SK-N-SH (cell line): ENCODE data around the gene COBLL1. TPM values are rescaled to one million over a fixed set of nuclear protein-coding genes. Genes with fewer than 3 reads are reported as not detected.

Experiments used
- CTCF ChIA-PET: fragments of 300-600, 350-600 bp; formaldehyde crosslinking; extraction: SDS; loops from one replicate; lab custom pipeline; 2021; lab: Yijun Ruan, JAX
- POLR2A ChIA-PET: fragments of 350-600 bp; sonication (Branson Sonifier 250); formaldehyde crosslinking; extraction: SDS; loops from one replicate; lab custom pipeline; 2020; ENCODE audit warnings: antibody characterized with exemption, inconsistent platforms; lab: Yijun Ruan, JAX
- DNase-seq: peaks from one replicate; pipeline ENCODE4 v3.0.0; 2012
- H2AFZ ChIP-seq: fragments of 200-600 bp; sonication (generic); 2 replicates; pipeline ENCODE4 v1.8.1; 2016; ENCODE audit warnings: antibody characterized with exemption, mild to moderate bottlenecking, low read depth
- H3F3A ChIP-seq: fragments of 200-600 bp; sonication (generic); replicated peaks from 2 replicates; pipeline ENCODE3; 2016; ENCODE audit warnings: antibody characterized with exemption, mild to moderate bottlenecking; ENCODE audit not compliant: insufficient read depth
- H3K27ac ChIP-seq, 2 experiments: fragments of 200-500 bp in 1 of 2; fragments of 200-600 bp in 1 of 2; sonication (Bioruptor generic) in 1 of 2; sonication (generic), shearing (Covaris generic) in 1 of 2; 2 replicates each; pipeline versions ENCODE4 v1.5.1 to v1.6.1; 2014 to 2016; ENCODE audit warnings: low read depth in 2 of 2, inconsistent platforms in 1 of 2, low read length in 1 of 2, mild to moderate bottlenecking in 1 of 2, mixed read lengths in 1 of 2
- H3K27me3 ChIP-seq: fragments of 200-600 bp; sonication (generic), shearing (Covaris generic); 2 replicates; pipeline ENCODE4 v1.6.1; 2016; ENCODE audit warnings: mixed run types; ENCODE audit not compliant: insufficient read depth
- H3K36me3 ChIP-seq, 2 experiments: fragments of 200-500 bp in 1 of 2; fragments of 200-600 bp in 1 of 2; sonication (Bioruptor generic) in 1 of 2; sonication (generic) in 1 of 2; replicated peaks in 1 of 2; 2 replicates each; pipeline versions ENCODE3 to v1.5.1; 2014 to 2016; ENCODE audit warnings: low read length in 1 of 2, mild to moderate bottlenecking in 1 of 2; ENCODE audit not compliant: insufficient read depth in 2 of 2, control insufficient read depth in 1 of 2
- H3K4me1 ChIP-seq, 2 experiments: fragments of 200-500 bp in 1 of 2; fragments of 200-600 bp in 1 of 2; sonication (Bioruptor generic) in 1 of 2; sonication (generic), shearing (Covaris generic) in 1 of 2; 2 replicates each; pipeline versions ENCODE4 v1.5.1 to v1.6.1; 2014 to 2016; ENCODE audit warnings: low read depth in 1 of 2, low read length in 1 of 2, mixed run types in 1 of 2; ENCODE audit not compliant: insufficient read depth in 2 of 2, control insufficient read depth in 1 of 2
- H3K4me2 ChIP-seq: fragments of 200-600 bp; sonication (generic), shearing (Covaris generic); 2 replicates; pipeline ENCODE4 v1.6.1; 2017; ENCODE audit warnings: mixed run types
- H3K4me3 ChIP-seq, 2 experiments: fragments of 200-500 bp in 1 of 2; fragments of 200-600 bp in 1 of 2; sonication (Bioruptor generic) in 1 of 2; sonication (generic), shearing (Covaris generic) in 1 of 2; 2 replicates each; pipeline versions ENCODE4 v1.5.1 to v1.8.1; 2014 to 2016; ENCODE audit warnings: low read depth in 2 of 2, inconsistent platforms in 1 of 2, low read length in 1 of 2, mild to moderate bottlenecking in 1 of 2, mixed read lengths in 1 of 2, moderate library complexity in 1 of 2
- H3K79me2 ChIP-seq: fragments of 200-600 bp; sonication (generic); 2 replicates; pipeline ENCODE4 v1.8.1; 2017; ENCODE audit warnings: mild to moderate bottlenecking; ENCODE audit not compliant: insufficient read depth
- H3K9ac ChIP-seq: fragments of 200-600 bp; sonication (generic); 2 replicates; pipeline ENCODE4 v1.6.1; 2017; ENCODE audit warnings: mixed run types
- H3K9me2 ChIP-seq: fragments of 200-600 bp; sonication (generic); 2 replicates; pipeline ENCODE4 v1.6.1; 2017; ENCODE audit warnings: mixed run types
- H3K9me3 ChIP-seq: fragments of 200-600 bp; sonication (generic); 2 replicates; pipeline ENCODE4 v1.6.1; 2017; ENCODE audit warnings: mixed run types, mild to moderate bottlenecking, moderate library complexity
- H4K20me1 ChIP-seq: fragments of 200-600 bp; sonication (generic); 2 replicates; pipeline ENCODE4 v1.6.1; 2017; ENCODE audit warnings: mild to moderate bottlenecking, mixed run types; ENCODE audit not compliant: insufficient read depth
- CHD2 ChIP-seq: fragments of 150-350 bp; IDR thresholded peaks from 2 replicates; pipeline ENCODE4 v1.6.1; 2018; ENCODE audit warnings: low read length; ENCODE audit not compliant: partially characterized antibody
- EZH2phosphoT487 ChIP-seq: fragments of 200-600 bp; sonication (generic); IDR thresholded peaks from 2 replicates; pipeline ENCODE4 v1.6.1; 2017; ENCODE audit warnings: low read depth, mixed run types, mild to moderate bottlenecking, antibody characterized with exemption, moderate library complexity, borderline replicate concordance
- FOXJ3 ChIP-seq: sonication (generic); formaldehyde crosslinking; IDR thresholded peaks from 2 replicates; pipeline ENCODE4 v1.5.1; 2020; ENCODE audit warnings: mild to moderate bottlenecking, missing genetic modification reagents
- MAX ChIP-seq: IDR thresholded peaks from 2 replicates; pipeline ENCODE4 v1.4.0; 2012; ENCODE audit warnings: low read depth
- MXI1 ChIP-seq: IDR thresholded peaks from 2 replicates; pipeline ENCODE4 v1.6.1; 2012; ENCODE audit warnings: mild to moderate bottlenecking, low read depth, low read length, improper control_type of control experiment
- NFIC ChIP-seq: IDR thresholded peaks from 2 replicates; pipeline ENCODE4 v1.4.0; 2012; ENCODE audit warnings: borderline replicate concordance
- PBX3 ChIP-seq: IDR thresholded peaks from 2 replicates; pipeline ENCODE4; 2012
- RAD21 ChIP-seq: IDR thresholded peaks from 2 replicates; pipeline ENCODE4 v1.6.1; 2012; ENCODE audit warnings: mild to moderate bottlenecking, low read length
- RCOR1 ChIP-seq: fragments of 150-350 bp; IDR thresholded peaks from 2 replicates; pipeline ENCODE4 v1.6.1; 2017; ENCODE audit warnings: antibody characterized with exemption, low read length
- RFX5 ChIP-seq: IDR thresholded peaks from 2 replicates; pipeline ENCODE4 v1.6.1; 2012; ENCODE audit warnings: mild to moderate bottlenecking, improper control_type of control experiment, low read length
- SMC3 ChIP-seq: IDR thresholded peaks from 2 replicates; pipeline ENCODE4 v1.6.1; 2012; ENCODE audit warnings: low read depth, low read length, improper control_type of control experiment
- WGBS: methylation state at CpG from one replicate; pipeline ENCODE4 v1.1.6; 2017; ENCODE audit warnings: low lambda C conversion rate; 5-methylcytosine and 5-hydroxymethylcytosine counted together
- polyA plus RNA-seq, 3 experiments: library from polyadenylated mRNA; depleted of rRNA; stranded (reverse); fragments of >200 nt; gene quantifications; 2 replicates each; pipeline ENCODE4 v1.2.3, GENCODE V29; 2012
- TF ChIP-seq, protein P1 (sequence below): fragments of 200-600 bp; sonication (generic); IDR thresholded peaks from 2 replicates; pipeline ENCODE4 v1.6.1; 2017; ENCODE audit warnings: antibody characterized with exemption, mild to moderate bottlenecking, moderate library complexity
- TF ChIP-seq, protein P2 (sequence below): fragments of 150-350 bp; IDR thresholded peaks from 2 replicates; pipeline ENCODE4 v1.6.1; 2016; ENCODE audit warnings: mild to moderate bottlenecking, low read depth, low read length

The COBLL1 gene
- polyA plus RNA-seq, 1 of the 3 experiments (the other 2 are of a cell fraction) = 3.1 TPM

GRCh38 chr2:164697688-164698461, 143.7 kb downstream of the COBLL1 start:
- Histone ChIP-seq H3K36me3 (peaks cover 0 to 16% of the 10 kb centered on the region in 2 experiments), H3K9me2 (no peaks in the 10 kb centered on the region), H3K27me3 (no peaks in the 10 kb centered on the region), H3F3A (peaks cover 2% of the 10 kb centered on the region), H3K4me1 (peaks cover 3 to 23% of the 10 kb centered on the region in 2 experiments; a peak in 3 of 4 replicates), H3K4me2 (no peak overlapping the region), H4K20me1 (no peaks in the 10 kb centered on the region), H3K79me2 (no peaks in the 10 kb centered on the region), H3K27ac (no peak overlapping the region), H3K9ac (no peak overlapping the region), H2AFZ (no peak overlapping the region), H3K9me3 (no peaks in the 10 kb centered on the region), H3K4me3 (no peak overlapping the region)
- CTCF ChIA-PET = interaction anchor here (0.6 to 2.5 kb wide), 4 partner anchors 9 to 1017 kb away, joined by 3 to 9 read pairs (median 3); no protein-coding TSS in a partner anchor
- DNase-seq = peak; percentile 6
- TF ChIP-seq FOXJ3 (CRISPR knock-in tag) = no peak
- no peak for TF ChIP-seq RFX5
- no peak for TF ChIP-seq RCOR1
- TF ChIP-seq CHD2 = no peak
- peak; percentile 36 for TF ChIP-seq SMC3
- TF ChIP-seq, protein P1, sequence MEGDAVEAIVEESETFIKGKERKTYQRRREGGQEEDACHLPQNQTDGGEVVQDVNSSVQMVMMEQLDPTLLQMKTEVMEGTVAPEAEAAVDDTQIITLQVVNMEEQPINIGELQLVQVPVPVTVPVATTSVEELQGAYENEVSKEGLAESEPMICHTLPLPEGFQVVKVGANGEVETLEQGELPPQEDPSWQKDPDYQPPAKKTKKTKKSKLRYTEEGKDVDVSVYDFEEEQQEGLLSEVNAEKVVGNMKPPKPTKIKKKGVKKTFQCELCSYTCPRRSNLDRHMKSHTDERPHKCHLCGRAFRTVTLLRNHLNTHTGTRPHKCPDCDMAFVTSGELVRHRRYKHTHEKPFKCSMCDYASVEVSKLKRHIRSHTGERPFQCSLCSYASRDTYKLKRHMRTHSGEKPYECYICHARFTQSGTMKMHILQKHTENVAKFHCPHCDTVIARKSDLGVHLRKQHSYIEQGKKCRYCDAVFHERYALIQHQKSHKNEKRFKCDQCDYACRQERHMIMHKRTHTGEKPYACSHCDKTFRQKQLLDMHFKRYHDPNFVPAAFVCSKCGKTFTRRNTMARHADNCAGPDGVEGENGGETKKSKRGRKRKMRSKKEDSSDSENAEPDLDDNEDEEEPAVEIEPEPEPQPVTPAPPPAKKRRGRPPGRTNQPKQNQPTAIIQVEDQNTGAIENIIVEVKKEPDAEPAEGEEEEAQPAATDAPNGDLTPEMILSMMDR = peak; percentile 75
- peak; percentile 50 for TF ChIP-seq RAD21
- WGBS = 87% methylated on average over 3 of the region's 3 CpGs
- POLR2A ChIA-PET = no interaction called here

GRCh38 chr2:164696634-164697033, 145.0 kb downstream of the COBLL1 start:
- no peak overlapping the region for H2AFZ ChIP-seq

More at GRCh38 chr2:164696634-164697033, 145.0 kb downstream of the COBLL1 start:
- ChIA-PET POLR2A (no interaction called here), CTCF (interaction anchor here (0.6 to 1.3 kb wide), 5 partner anchors 10 to 194 kb away, joined by 3 to 6 read pairs (median 3); no protein-coding TSS in a partner anchor)
- WGBS = 50% methylated on average over 1 of the region's 1 CpG
- H3K4me1 ChIP-seq = peaks cover 3 to 34% of the 10 kb centered on the region in 2 experiments; a peak in 3 of 4 replicates
- no peaks in the 10 kb centered on the region for H3K9me3 ChIP-seq
- H3K27me3 ChIP-seq = no peaks in the 10 kb centered on the region
- H3K27ac ChIP-seq = no peak overlapping the region
- H3K36me3 ChIP-seq = peaks cover 0 to 16% of the 10 kb centered on the region in 2 experiments
- TF ChIP-seq RCOR1 (peak; percentile 45; the same call in 1 of the 2 replicates), SMC3 (no peak), NFIC (no peak), PBX3 (no peak), EZH2phosphoT487 (no peak), MAX (no peak), RFX5 (no peak), MXI1 (peak; percentile 40; the same call in 1 of the 2 replicates), CHD2 (peak; percentile 22)
- TF ChIP-seq, protein P1 = peak; percentile 23; the same call in 1 of the 2 replicates
- TF ChIP-seq, protein P2, sequence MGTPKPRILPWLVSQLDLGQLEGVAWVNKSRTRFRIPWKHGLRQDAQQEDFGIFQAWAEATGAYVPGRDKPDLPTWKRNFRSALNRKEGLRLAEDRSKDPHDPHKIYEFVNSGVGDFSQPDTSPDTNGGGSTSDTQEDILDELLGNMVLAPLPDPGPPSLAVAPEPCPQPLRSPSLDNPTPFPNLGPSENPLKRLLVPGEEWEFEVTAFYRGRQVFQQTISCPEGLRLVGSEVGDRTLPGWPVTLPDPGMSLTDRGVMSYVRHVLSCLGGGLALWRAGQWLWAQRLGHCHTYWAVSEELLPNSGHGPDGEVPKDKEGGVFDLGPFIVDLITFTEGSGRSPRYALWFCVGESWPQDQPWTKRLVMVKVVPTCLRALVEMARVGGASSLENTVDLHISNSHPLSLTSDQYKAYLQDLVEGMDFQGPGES = no peak
- H3K4me2 ChIP-seq = no peak overlapping the region
- peak; percentile 5 for DNase-seq
- no peak overlapping the region for H3K4me3 ChIP-seq
- H3K79me2 ChIP-seq = no peaks in the 10 kb centered on the region
- H3K9me2 ChIP-seq = no peaks in the 10 kb centered on the region
- H3F3A ChIP-seq = peaks cover 3% of the 10 kb centered on the region
- H4K20me1 ChIP-seq = no peaks in the 10 kb centered on the region
- H3K9ac ChIP-seq = no peak overlapping the region
